ENCODE data around the gene DCANP1.

- TF ChIP-seq CTCF (IDR thresholded peaks at IDR 0.05) (no peak), POLR2AphosphoS5 (IDR thresholded peaks at IDR 0.05) (no peak), POLR2A (IDR thresholded peaks at IDR 0.05; ENCODE audit: low read depth) (no peak)
Observed at GRCh38 chr5:135450952-135451351, 3.8 kb upstream of the DCANP1 start.

Data from esophagus muscularis mucosa (tissue), 3 donors.